H1 (cell line): ENCODE measurements around the gene DEFB125. TPM values are rescaled to one million over a fixed set of nuclear protein-coding genes. Genes with fewer than 3 reads are reported as not detected.

Experiments
- CBX8 ChIP-seq: fragments of 300-800, 300-1000 bp; sonication (generic); IDR thresholded peaks from 2 replicates; pipeline ENCODE4 v1.7.1; 2016; ENCODE audit warnings: low read depth, low read length, borderline replicate concordance
- E2F6 ChIP-seq: IDR thresholded peaks from 2 replicates; pipeline ENCODE4 v1.6.1; 2012; ENCODE audit warnings: inconsistent platforms
- HDAC6 ChIP-seq: IDR thresholded peaks from one replicate; pipeline ENCODE4 v1.7.1; 2012; ENCODE audit warnings: low read depth, mild to moderate bottlenecking, inconsistent platforms, low read length, moderate library complexity
- RXRA ChIP-seq: IDR thresholded peaks from 2 replicates; pipeline ENCODE4 v1.6.1; 2011; ENCODE audit warnings: low read depth, mild to moderate bottlenecking, low read length, moderate library complexity; ENCODE audit not compliant: insufficient read depth
- TAF1 ChIP-seq: IDR thresholded peaks from 2 replicates; pipeline ENCODE4 v1.6.1; 2011; ENCODE audit warnings: mild to moderate bottlenecking, low read depth, low read length
- TBP ChIP-seq: IDR thresholded peaks from 2 replicates; pipeline ENCODE4 v1.6.1; 2011; ENCODE audit warnings: low read depth, low read length, improper control_type of control experiment
- polyA plus RNA-seq, 7 experiments: library from polyadenylated mRNA; depleted of rRNA in 3 of 7; stranded (reverse) in 5 of 7; unstranded in 2 of 7; fragments of >200 nt in 5 of 7; fragments of 200-250 nt in 2 of 7; gene quantifications; 1 replicate in 5 of 7; 2 replicates in 1 of 7; 4 replicates in 1 of 7; pipeline versions ENCODE4 v1.2.1 to v1.2.3, GENCODE V29; 2011 to 2013; ENCODE audit warnings: missing spikeins in 2 of 7, mixed read lengths in 2 of 7
- total RNA-seq: library from RNA; stranded (reverse); fragmentation: NEBNext Ultra II Directional; extraction: Animal tissue kit (Norgen Biotek cat#: 25700); gene quantifications from 2 replicates; pipeline ENCODE4 v1.2.1, GENCODE V29; 2021

The DEFB125 gene
- total and polyA plus RNA-seq, 2 of the 8 experiments (the other 6 are each of a cell fraction or from before 2014, with no cell fraction given) = not detected

- TF ChIP-seq RXRA = no peak
- TF ChIP-seq CBX8 = no peak
- no peak for TF ChIP-seq TAF1
- no peak for TF ChIP-seq E2F6
- TF ChIP-seq HDAC6 = no peak
- TF ChIP-seq TBP = no peak
Observed at GRCh38 chr20:61757-62156, 25.7 kb upstream of the DEFB125 start (continued).
